ENCODE measurements around the gene IL17RA. TPM values are rescaled to one million over a fixed set of nuclear protein-coding genes. Genes with fewer than 3 reads are reported as not detected.

IL17RA gene
- total RNA-seq, 1 donor from 2014 or later = 23.6 TPM

GRCh38 chr22:17113600-17113999 lies 28.8 kb downstream of the IL17RA start:
- intact Hi-C loops (cut with micrococcal nuclease) = loop anchor here (10.0 kb wide), 1 partner anchor 261 kb away; no protein-coding TSS in a partner anchor
- Mint-ChIP-seq H3K4me1 (ENCODE audit: low read depth) (peaks cover 53% of the 10 kb centered on the region), H3K27me3 (ENCODE audit: insufficient read depth) (peaks cover 3% of the 10 kb centered on the region), H3K27ac (no peak overlapping the region), H3K4me3 (no peak overlapping the region), H3K36me3 (ENCODE audit: low read depth) (peaks cover 32% of the 10 kb centered on the region), H3K9me3 (no peaks in the 10 kb centered on the region)
- no peak for DNase-seq (ENCODE audit: low spot score)

GRCh38 chr22:17114173-17114897 lies 29.5 kb downstream of the IL17RA start:
- DNase-seq (ENCODE audit: low spot score) = no peak
- intact Hi-C loops (cut with micrococcal nuclease) = loop anchor here (10.0 kb wide), 1 partner anchor 260 kb away; no protein-coding TSS in a partner anchor
- Mint-ChIP-seq H3K27ac (no peak overlapping the region), H3K36me3 (ENCODE audit: low read depth) (peaks cover 34% of the 10 kb centered on the region), H3K27me3 (ENCODE audit: insufficient read depth) (peaks cover 9% of the 10 kb centered on the region), H3K4me3 (no peak overlapping the region), H3K9me3 (no peaks in the 10 kb centered on the region), H3K4me1 (ENCODE audit: low read depth) (peaks cover 60% of the 10 kb centered on the region)

GRCh38 chr22:17114898-17115235 lies 30.1 kb downstream of the IL17RA start:
- DNase-seq (ENCODE audit: low spot score) = no peak
- Mint-ChIP-seq H3K4me3 (no peak overlapping the region), H3K36me3 (ENCODE audit: low read depth) (peaks cover 30% of the 10 kb centered on the region), H3K27me3 (ENCODE audit: insufficient read depth) (peaks cover 9% of the 10 kb centered on the region), H3K27ac (no peak overlapping the region), H3K4me1 (ENCODE audit: low read depth) (peaks cover 60% of the 10 kb centered on the region), H3K9me3 (no peaks in the 10 kb centered on the region)
- intact Hi-C loops (cut with micrococcal nuclease) = loop anchor here (10.0 kb wide), 1 partner anchor 260 kb away; no protein-coding TSS in a partner anchor

GRCh38 chr22:17115236-17115635 lies 30.4 kb downstream of the IL17RA start:
- Mint-ChIP-seq H3K4me1 (ENCODE audit: low read depth) (peaks cover 60% of the 10 kb centered on the region), H3K27me3 (ENCODE audit: insufficient read depth) (peaks cover 9% of the 10 kb centered on the region), H3K9me3 (no peaks in the 10 kb centered on the region), H3K36me3 (ENCODE audit: low read depth) (peaks cover 29% of the 10 kb centered on the region), H3K27ac (no peak overlapping the region), H3K4me3 (no peak overlapping the region)
- intact Hi-C loops (cut with micrococcal nuclease) = loop anchor here (10.0 kb wide), 1 partner anchor 260 kb away; no protein-coding TSS in a partner anchor
- DNase-seq (ENCODE audit: low spot score) = no peak

GRCh38 chr22:17115945-17116565 lies 31.3 kb downstream of the IL17RA start:
- Mint-ChIP-seq H3K9me3 (no peaks in the 10 kb centered on the region), H3K27me3 (ENCODE audit: insufficient read depth) (peaks cover 9% of the 10 kb centered on the region), H3K36me3 (ENCODE audit: low read depth) (peaks cover 23% of the 10 kb centered on the region), H3K4me3 (peak overlapping the region; percentile 66), H3K4me1 (ENCODE audit: low read depth) (peaks cover 58% of the 10 kb centered on the region), H3K27ac (peak overlapping the region; percentile 50)
- DNase-seq (ENCODE audit: low spot score) = no peak
- intact Hi-C loops (cut with micrococcal nuclease) = loop anchor here (10.0 kb wide), 1 partner anchor 259 kb away; no protein-coding TSS in a partner anchor

- peaks cover 12% of the 10 kb centered on the region for H3K27me3 Mint-ChIP-seq (ENCODE audit: insufficient read depth)
- H3K4me3 Mint-ChIP-seq = peak overlapping the region; percentile 66
- no peaks in the 10 kb centered on the region for H3K9me3 Mint-ChIP-seq
- peaks cover 18% of the 10 kb centered on the region for H3K36me3 Mint-ChIP-seq (ENCODE audit: low read depth)
- H3K27ac Mint-ChIP-seq = no peak overlapping the region
- DNase-seq (ENCODE audit: low spot score) = no peak
- intact Hi-C loops (cut with micrococcal nuclease) = loop anchor here (1.0 to 10.0 kb wide), 2 partner anchors 10 to 258 kb away; no protein-coding TSS in a partner anchor
- peaks cover 52% of the 10 kb centered on the region for H3K4me1 Mint-ChIP-seq (ENCODE audit: low read depth)
These were observed 32.0 kb downstream of the IL17RA start for GRCh38 chr22:17116572-17117330.

GRCh38 chr22:17117400-17117799 lies 32.6 kb downstream of the IL17RA start:
- peak overlapping the region; percentile 66 for H3K4me3 Mint-ChIP-seq
- peaks cover 17% of the 10 kb centered on the region for H3K27me3 Mint-ChIP-seq (ENCODE audit: insufficient read depth)
- H3K4me1 Mint-ChIP-seq (ENCODE audit: low read depth) = peaks cover 52% of the 10 kb centered on the region
- intact Hi-C loops (cut with micrococcal nuclease) = loop anchor here (1.0 to 10.0 kb wide), 2 partner anchors 11 to 257 kb away; no protein-coding TSS in a partner anchor
- H3K27ac Mint-ChIP-seq = no peak overlapping the region
- peaks cover 13% of the 10 kb centered on the region for H3K36me3 Mint-ChIP-seq (ENCODE audit: low read depth)
- DNase-seq (ENCODE audit: low spot score) = no peak
- H3K9me3 Mint-ChIP-seq = no peaks in the 10 kb centered on the region

- intact Hi-C loops (cut with micrococcal nuclease) = loop anchor here (1.0 to 10.0 kb wide), 2 partner anchors 12 to 257 kb away; no protein-coding TSS in a partner anchor
These were observed 33.1 kb downstream of the IL17RA start for GRCh38 chr22:17117890-17118289.

GRCh38 chr22:17118342-17118741 lies 33.5 kb downstream of the IL17RA start:
- Mint-ChIP-seq H3K27ac (peak overlapping the region; percentile 21), H3K4me3 (peak overlapping the region; percentile 66), H3K9me3 (no peaks in the 10 kb centered on the region), H3K36me3 (ENCODE audit: low read depth) (peaks cover 11% of the 10 kb centered on the region), H3K27me3 (ENCODE audit: insufficient read depth) (peaks cover 22% of the 10 kb centered on the region), H3K4me1 (ENCODE audit: low read depth) (peaks cover 52% of the 10 kb centered on the region)
- DNase-seq (ENCODE audit: low spot score) = no peak
- intact Hi-C loops (cut with micrococcal nuclease) = loop anchor here (10.0 kb wide), 1 partner anchor 256 kb away; no protein-coding TSS in a partner anchor

More at GRCh38 chr22:17117890-17118289, 33.1 kb downstream of the IL17RA start:
- no peak for DNase-seq (ENCODE audit: low spot score)
- peaks cover 52% of the 10 kb centered on the region for H3K4me1 Mint-ChIP-seq (ENCODE audit: low read depth)
- peak overlapping the region; percentile 66 for H3K4me3 Mint-ChIP-seq
- H3K27me3 Mint-ChIP-seq (ENCODE audit: insufficient read depth) = peaks cover 19% of the 10 kb centered on the region
- peaks cover 11% of the 10 kb centered on the region for H3K36me3 Mint-ChIP-seq (ENCODE audit: low read depth)
- no peaks in the 10 kb centered on the region for H3K9me3 Mint-ChIP-seq
- H3K27ac Mint-ChIP-seq = no peak overlapping the region

- H3K27me3 Mint-ChIP-seq (ENCODE audit: insufficient read depth) = peaks cover 25% of the 10 kb centered on the region
- H3K27ac Mint-ChIP-seq = no peak overlapping the region
- no peaks in the 10 kb centered on the region for H3K9me3 Mint-ChIP-seq
- peaks cover 8% of the 10 kb centered on the region for H3K36me3 Mint-ChIP-seq (ENCODE audit: low read depth)
- no peak for DNase-seq (ENCODE audit: low spot score)
- intact Hi-C loops (cut with micrococcal nuclease) = loop anchor here (1.0 to 10.0 kb wide), 3 partner anchors 33 to 255 kb away; partner anchors contain the start of gene HDHD5
- H3K4me3 Mint-ChIP-seq = peak overlapping the region; percentile 66
- H3K4me1 Mint-ChIP-seq (ENCODE audit: low read depth) = peaks cover 46% of the 10 kb centered on the region
These were observed 34.8 kb downstream of the IL17RA start for GRCh38 chr22:17119481-17120202.

GRCh38 chr22:17120281-17120680 lies 35.5 kb downstream of the IL17RA start:
- intact Hi-C loops (cut with micrococcal nuclease) = loop anchor here (1.0 kb wide), 2 partner anchors 34 to 39 kb away; partner anchors contain the start of gene HDHD5
- Mint-ChIP-seq H3K27me3 (ENCODE audit: insufficient read depth) (peaks cover 25% of the 10 kb centered on the region), H3K4me1 (ENCODE audit: low read depth) (peaks cover 39% of the 10 kb centered on the region), H3K27ac (no peak overlapping the region), H3K9me3 (no peaks in the 10 kb centered on the region), H3K4me3 (no peak overlapping the region), H3K36me3 (ENCODE audit: low read depth) (peaks cover 3% of the 10 kb centered on the region)
- DNase-seq (ENCODE audit: low spot score) = peak; percentile 42
